Vagina (tissue), 2 donors: ENCODE results near the gene FYB2. TPM values are rescaled to one million over a fixed set of nuclear protein-coding genes. Genes with fewer than 3 reads are reported as not detected.

Experiments
- DNase-seq, 2 donors: peaks; one replicate each; pipeline ENCODE4 v3.0.0-alpha.2; 2017; ENCODE audit errors: extremely low spot score in 2 of 2
- H3K27ac ChIP-seq: fragments of 200-600 bp; sonication (generic); one replicate; pipeline ENCODE4 v1.5.1; 2019
- H3K27me3 ChIP-seq: fragments of 200-600 bp; sonication (generic); one replicate; pipeline ENCODE4 v1.5.1; 2019
- H3K36me3 ChIP-seq, 2 donors: fragments of 200-600 bp; sonication (generic); one replicate each; pipeline ENCODE4 v1.5.1; 2017 to 2019
- H3K4me1 ChIP-seq: fragments of 200-600 bp; sonication (generic); one replicate; pipeline ENCODE4 v1.5.1; 2019
- H3K4me3 ChIP-seq, 2 donors: fragments of 200-600 bp; sonication (generic); 1 replicate in 1 of 2; 2 replicates in 1 of 2; pipeline ENCODE4 v1.5.1; 2016 to 2019
- H3K9me3 ChIP-seq: fragments of 200-600 bp; sonication (generic); one replicate; pipeline ENCODE4 v1.5.1; 2019
- CTCF ChIP-seq, 3 experiments: fragments of 450-650 bp in 2 of 3; fragments of 200-600 bp in 1 of 3; sonication (generic) in 1 of 3; IDR thresholded peaks; one replicate each; pipeline ENCODE4 v1.5.1; 2017 to 2019; ENCODE audit warnings: antibody characterized with exemption in 3 of 3, mild to moderate bottlenecking in 2 of 3, moderate library complexity in 2 of 3
- POLR2A ChIP-seq, 2 donors: fragments of 450-650 bp; IDR thresholded peaks; one replicate each; pipeline ENCODE4 v1.6.1; 2017; ENCODE audit warnings: antibody characterized with exemption in 2 of 2, mild to moderate bottlenecking in 2 of 2, moderate library complexity in 2 of 2
- POLR2AphosphoS5 ChIP-seq, 2 donors: sonication (generic); formaldehyde crosslinking; IDR thresholded peaks; one replicate each; pipeline ENCODE4 v1.9.0; 2017; ENCODE audit warnings: antibody characterized with exemption in 2 of 2, mild to moderate bottlenecking in 2 of 2, low read depth in 1 of 2; ENCODE audit not compliant: insufficient read depth in 1 of 2
- intact Hi-C: fragments of 100-400 bp; cut with DNase I; formaldehyde crosslinking; loops from one replicate; pipeline ENCODE4 v1.15.1; 2023
- total RNA-seq: library from RNA; depleted of rRNA; stranded (reverse); fragments of >200 nt; gene quantifications from one replicate; pipeline ENCODE4 v1.2.3, GENCODE V29; 2016

The FYB2 gene, protein sequence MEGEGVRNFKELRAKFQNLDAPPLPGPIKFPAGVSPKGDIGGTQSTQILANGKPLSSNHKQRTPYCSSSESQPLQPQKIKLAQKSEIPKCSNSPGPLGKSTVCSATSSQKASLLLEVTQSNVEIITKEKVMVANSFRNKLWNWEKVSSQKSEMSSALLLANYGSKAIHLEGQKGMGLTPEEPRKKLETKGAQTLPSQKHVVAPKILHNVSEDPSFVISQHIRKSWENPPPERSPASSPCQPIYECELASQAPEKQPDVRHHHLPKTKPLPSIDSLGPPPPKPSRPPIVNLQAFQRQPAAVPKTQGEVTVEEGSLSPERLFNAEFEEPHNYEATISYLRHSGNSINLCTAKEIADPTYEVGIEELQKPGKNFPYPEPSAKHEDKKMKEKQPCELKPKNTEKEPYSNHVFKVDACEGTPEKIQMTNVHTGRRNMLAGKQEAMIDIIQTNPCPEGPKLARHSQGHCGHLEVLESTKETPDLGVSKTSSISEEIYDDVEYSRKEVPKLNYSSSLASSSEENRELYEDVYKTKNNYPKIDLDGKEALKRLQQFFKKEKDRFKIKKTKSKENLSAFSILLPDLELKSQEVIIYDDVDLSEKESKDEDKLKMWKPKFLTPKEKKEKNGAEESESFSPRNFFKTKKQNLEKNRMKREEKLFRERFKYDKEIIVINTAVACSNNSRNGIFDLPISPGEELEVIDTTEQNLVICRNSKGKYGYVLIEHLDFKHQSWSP
- not detected for total RNA-seq

GRCh38 chr1:56819387-56819899 is at the start of gene FYB2:
Gene FYB2, minus strand, starts transcription at chr1:56819404. Its CDS starts 114 bp downstream, at chr1:56819290.
- Histone ChIP-seq H3K27me3 (no peaks in the 10 kb centered on the region), H3K9me3 (no peaks in the 10 kb centered on the region), H3K36me3 (no peaks in the 10 kb centered on the region), H3K27ac (no peak within 1 kb of the TSS), H3K4me1 (peaks cover 17% of the 10 kb centered on the region), H3K4me3 (no peak within 1 kb of the TSS)
- no peak for TF ChIP-seq POLR2AphosphoS5 (IDR thresholded peaks at IDR 0.05; ENCODE audit: insufficient read depth in 1 of 2, low read depth in 1 of 2)
- no peak for TF ChIP-seq CTCF (IDR thresholded peaks at IDR 0.05)
- TF ChIP-seq POLR2A (IDR thresholded peaks at IDR 0.05): no peak
- intact Hi-C loops: no loop called here
- DNase-seq: no peak

GRCh38 chr1:56868761-56869160 is 49.6 kb upstream of the FYB2 start:
- TF ChIP-seq POLR2AphosphoS5 (IDR thresholded peaks at IDR 0.05; ENCODE audit: insufficient read depth in 1 of 2, low read depth in 1 of 2) (no peak), POLR2A (IDR thresholded peaks at IDR 0.05) (no peak), CTCF (IDR thresholded peaks at IDR 0.05) (no peak)
- no peaks in the 10 kb centered on the region for H3K36me3 ChIP-seq
- intact Hi-C loops: no loop called here
- no peaks in the 10 kb centered on the region for H3K27me3 ChIP-seq
- H3K9me3 ChIP-seq: no peaks in the 10 kb centered on the region
- no peak overlapping the region for H3K27ac ChIP-seq
- no peak for DNase-seq
- no peak overlapping the region for H3K4me3 ChIP-seq
- no peaks in the 10 kb centered on the region for H3K4me1 ChIP-seq

GRCh38 chr1:56867491-56867890 is 48.3 kb upstream of the FYB2 start:
- H3K9me3 ChIP-seq: no peaks in the 10 kb centered on the region
- intact Hi-C loops: no loop called here
- DNase-seq: no peak

DNA sequence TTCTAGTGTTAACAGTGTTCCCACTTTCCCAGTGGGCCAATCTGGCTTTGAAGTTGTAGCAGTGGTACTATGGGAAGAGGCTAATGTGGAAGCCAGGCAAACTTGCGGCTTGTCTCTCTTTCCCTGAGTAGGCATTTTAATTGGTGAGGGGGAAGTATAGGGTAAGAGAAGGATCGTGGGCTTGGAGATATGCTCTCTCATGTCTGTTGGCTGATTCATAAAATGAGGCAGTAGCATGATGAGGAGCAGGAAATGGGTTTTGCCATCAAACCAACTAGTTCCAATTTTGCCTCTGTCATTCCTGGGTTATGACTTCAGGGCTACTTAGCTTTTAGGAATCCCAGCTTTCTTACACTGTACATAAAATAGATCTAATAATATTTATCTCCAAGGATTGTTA is 47.5 kb upstream of the FYB2 start:
- intact Hi-C loops: no loop called here
- DNase-seq: no peak
- TF ChIP-seq CTCF (IDR thresholded peaks at IDR 0.05): no peak
- no peak for TF ChIP-seq POLR2A (IDR thresholded peaks at IDR 0.05)
- no peak for TF ChIP-seq POLR2AphosphoS5 (IDR thresholded peaks at IDR 0.05; ENCODE audit: insufficient read depth in 1 of 2, low read depth in 1 of 2)

More at GRCh38 chr1:56867491-56867890, 48.3 kb upstream of the FYB2 start:
- no peak overlapping the region for H3K27ac ChIP-seq
- no peaks in the 10 kb centered on the region for H3K36me3 ChIP-seq
- H3K4me1 ChIP-seq: no peaks in the 10 kb centered on the region
- H3K27me3 ChIP-seq: no peaks in the 10 kb centered on the region
- no peak for TF ChIP-seq POLR2A (IDR thresholded peaks at IDR 0.05)
- TF ChIP-seq CTCF (IDR thresholded peaks at IDR 0.05): no peak
- no peak overlapping the region for H3K4me3 ChIP-seq

More for the DNA sequence above, 47.5 kb upstream of the FYB2 start:
- no peaks in the 10 kb centered on the region for H3K4me1 ChIP-seq
- no peaks in the 10 kb centered on the region for H3K9me3 ChIP-seq
- no peak overlapping the region for H3K4me3 ChIP-seq
- no peaks in the 10 kb centered on the region for H3K27me3 ChIP-seq
- no peaks in the 10 kb centered on the region for H3K36me3 ChIP-seq
- H3K27ac ChIP-seq: no peak overlapping the region
